Tibial nerve (tissue), 4 donors: Measurements from ENCODE around the gene TMEM187.

Experiments used
- EP300 ChIP-seq, 2 donors: sonication (generic); formaldehyde crosslinking; IDR thresholded peaks; one replicate each; pipeline ENCODE4 v1.6.1; 2017; ENCODE audit warnings: antibody characterized with exemption in 2 of 2, mild to moderate bottlenecking in 1 of 2
- TF ChIP-seq, protein P1 (sequence below), 5 experiments: fragments of 200-600 bp in 3 of 5; fragments of 450-650 bp in 2 of 5; sonication (generic) in 3 of 5; IDR thresholded peaks; one replicate each; pipeline ENCODE4 v1.5.1; 2016 to 2019; ENCODE audit warnings: antibody characterized with exemption in 5 of 5, mild to moderate bottlenecking in 3 of 5, moderate library complexity in 2 of 5

DNA sequence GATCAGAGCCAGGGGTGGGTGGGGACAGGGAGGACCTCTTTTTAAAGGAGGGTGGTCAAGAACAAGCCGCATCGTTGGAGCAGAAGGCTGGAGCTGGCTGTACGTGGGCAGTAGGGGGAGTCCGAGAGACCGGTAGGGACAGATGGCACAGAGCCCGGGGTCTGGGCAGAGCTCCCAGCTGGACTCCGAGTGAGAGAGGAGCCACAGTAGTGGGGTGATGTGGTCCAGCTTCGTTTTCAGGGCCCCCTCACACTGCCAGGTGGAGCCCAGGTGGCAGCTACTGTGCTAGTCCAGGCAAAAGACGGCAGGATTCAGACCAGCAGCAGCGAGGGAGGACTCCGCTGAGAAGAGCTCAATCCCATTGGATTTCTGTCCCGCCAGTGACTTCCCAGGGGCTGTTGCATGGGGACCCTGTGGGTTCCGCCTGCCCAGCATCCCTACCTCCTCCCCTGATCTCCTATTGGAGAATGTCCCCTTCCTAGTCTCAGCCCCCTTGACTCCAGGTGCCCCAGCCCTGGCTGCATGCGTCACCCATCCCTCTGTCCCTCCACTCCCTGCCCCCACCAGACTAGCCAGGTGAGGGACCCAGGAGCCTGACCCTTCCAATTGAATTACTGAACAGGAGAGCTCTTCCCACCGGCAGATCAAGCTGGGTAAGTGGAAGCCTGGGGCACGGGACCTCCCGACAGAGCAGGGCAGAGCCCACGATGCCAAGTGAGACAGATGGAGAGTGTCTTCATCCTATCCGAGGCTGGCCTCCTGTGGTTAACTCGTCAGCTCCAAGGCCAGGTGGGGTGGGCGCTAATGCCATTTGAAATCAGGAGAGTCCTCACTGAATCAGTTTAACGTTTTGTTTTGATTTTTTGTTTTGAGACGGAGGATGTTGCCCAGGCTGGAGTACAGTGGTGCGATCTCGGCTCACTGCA lies 49.4 kb upstream of the TMEM187 start:
- no peak for TF ChIP-seq EP300 (IDR thresholded peaks at IDR 0.05)
- TF ChIP-seq, protein P1, sequence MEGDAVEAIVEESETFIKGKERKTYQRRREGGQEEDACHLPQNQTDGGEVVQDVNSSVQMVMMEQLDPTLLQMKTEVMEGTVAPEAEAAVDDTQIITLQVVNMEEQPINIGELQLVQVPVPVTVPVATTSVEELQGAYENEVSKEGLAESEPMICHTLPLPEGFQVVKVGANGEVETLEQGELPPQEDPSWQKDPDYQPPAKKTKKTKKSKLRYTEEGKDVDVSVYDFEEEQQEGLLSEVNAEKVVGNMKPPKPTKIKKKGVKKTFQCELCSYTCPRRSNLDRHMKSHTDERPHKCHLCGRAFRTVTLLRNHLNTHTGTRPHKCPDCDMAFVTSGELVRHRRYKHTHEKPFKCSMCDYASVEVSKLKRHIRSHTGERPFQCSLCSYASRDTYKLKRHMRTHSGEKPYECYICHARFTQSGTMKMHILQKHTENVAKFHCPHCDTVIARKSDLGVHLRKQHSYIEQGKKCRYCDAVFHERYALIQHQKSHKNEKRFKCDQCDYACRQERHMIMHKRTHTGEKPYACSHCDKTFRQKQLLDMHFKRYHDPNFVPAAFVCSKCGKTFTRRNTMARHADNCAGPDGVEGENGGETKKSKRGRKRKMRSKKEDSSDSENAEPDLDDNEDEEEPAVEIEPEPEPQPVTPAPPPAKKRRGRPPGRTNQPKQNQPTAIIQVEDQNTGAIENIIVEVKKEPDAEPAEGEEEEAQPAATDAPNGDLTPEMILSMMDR (IDR thresholded peaks at IDR 0.05), result peak; percentile 22 to 65 (median 45)
